Fibroblast of the conjunctiva (primary cell): ENCODE results near the gene SPINT1.

Experiments used
- DNase-seq: peaks from one replicate; pipeline ENCODE4 v3.0.0-alpha.2; 2010; ENCODE audit warnings: low read depth

SPINT1 gene

DNA sequence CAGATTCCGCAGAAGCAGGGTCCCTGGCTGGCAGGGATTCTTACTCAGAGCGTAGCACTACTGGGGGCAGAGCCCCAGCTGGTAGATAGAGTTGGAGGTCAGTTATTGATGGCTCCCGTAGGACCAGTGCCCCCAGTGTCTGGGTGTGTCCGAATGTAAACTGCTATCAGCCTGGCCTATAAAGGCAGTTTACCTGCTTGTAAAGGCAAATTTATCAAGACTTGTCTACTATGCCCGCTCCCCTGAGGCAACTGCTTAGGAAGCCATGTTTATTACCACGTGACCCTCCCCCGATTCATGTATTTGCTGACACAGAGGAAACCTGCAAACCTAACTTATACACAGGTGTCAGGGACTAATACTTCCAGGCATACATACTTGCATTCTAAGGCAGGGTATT lies 14.7 kb upstream of the SPINT1 start:
- no peak for DNase-seq

DNA sequence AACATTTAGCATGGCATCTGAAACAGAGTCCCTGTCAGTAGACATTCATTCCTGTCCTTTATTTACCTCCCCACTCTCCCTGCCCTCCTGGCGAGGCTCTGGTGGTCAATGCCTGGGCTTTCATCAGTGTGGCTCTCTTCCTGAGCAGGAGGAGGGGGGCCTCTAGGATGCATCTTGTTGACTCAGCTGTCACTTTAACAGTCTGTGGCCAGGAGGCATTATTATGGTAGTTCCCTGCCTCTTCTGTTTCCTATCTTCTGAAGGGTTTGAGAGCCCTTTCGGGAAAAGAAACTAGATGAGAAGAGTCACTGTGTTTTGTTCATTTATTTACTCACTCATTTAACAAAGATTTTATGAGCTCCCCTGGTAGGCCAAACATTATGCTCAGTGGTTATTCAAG lies 13.0 kb upstream of the SPINT1 start:
- no peak for DNase-seq

GRCh38 chr15:40831861-40832260 lies 12.0 kb upstream of the SPINT1 start:
- no peak for DNase-seq

GRCh38 chr15:40832903-40833302 lies 10.9 kb upstream of the SPINT1 start:
- no peak for DNase-seq

- DNase-seq: no peak
Measured at GRCh38 chr15:40836020-40836419, 7.8 kb upstream of the SPINT1 start.

DNA sequence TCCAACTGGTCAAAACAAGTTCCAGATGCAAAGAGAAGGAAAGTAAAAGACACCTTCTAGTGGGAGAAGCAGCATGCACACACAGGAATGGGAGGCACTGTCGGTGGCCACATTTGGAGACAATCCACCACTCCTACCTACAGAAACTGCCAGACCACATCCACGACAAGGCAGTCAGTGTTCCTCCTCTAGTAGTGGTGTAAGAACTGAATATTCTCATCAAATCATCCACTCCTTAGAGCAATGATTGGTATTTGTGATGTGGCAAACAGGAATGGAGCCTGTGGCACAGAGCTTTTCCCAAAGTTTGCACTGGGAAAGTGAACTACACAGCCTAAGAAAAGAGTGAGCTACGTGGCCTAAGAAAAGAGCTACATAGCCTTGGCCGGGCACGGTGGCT lies 5.1 kb upstream of the SPINT1 start:
- no peak for DNase-seq

DNA sequence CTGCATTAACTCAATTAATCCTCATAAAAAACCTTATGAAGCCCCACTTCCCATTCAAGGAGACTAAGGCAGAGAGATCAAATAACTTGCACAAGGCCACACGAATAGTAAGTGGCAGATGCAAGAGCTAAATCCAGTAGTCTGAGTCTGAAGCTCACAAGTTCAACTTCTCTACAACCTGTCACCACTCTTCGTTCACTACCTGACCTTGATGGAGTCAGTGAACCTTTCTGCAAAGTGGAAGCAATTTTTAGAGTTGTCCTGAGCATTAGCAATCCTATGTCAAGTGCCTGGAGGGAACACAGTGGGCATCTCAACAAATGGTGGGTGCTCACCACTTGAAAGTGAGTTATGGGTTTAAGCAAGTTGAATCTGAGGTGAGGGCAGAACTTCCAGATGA lies 2.1 kb upstream of the SPINT1 start:
- DNase-seq: no peak

DNA sequence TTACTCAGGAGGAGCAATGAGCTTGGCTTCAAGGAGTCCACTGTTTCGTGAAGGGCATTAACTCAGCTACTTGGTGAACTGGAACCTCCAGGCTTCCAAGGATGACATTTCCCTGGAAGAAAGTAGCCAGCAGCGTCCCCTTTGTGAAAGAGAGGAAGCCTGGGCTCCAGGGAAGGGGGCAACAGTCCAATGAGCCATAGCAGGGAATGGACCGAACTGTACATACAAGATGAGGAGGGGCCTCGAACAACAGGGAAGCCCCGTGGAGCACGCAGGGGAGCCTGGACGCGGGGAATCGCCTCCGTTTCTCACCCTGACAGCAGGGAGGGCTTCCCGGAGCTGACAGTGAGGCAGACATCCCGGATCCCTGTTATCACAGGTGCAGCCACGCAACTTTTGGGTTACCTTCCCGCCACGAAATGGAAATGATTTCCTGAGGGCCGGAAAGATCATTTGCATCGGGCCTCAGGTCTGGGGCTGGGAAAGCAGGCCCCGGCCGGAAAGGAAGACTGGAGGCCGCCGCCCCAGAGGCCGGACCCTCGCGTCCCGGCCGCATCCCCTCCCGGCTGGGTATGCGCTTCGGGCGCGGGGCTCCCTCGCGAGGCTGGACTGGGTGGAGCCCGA lies 475 bp upstream of the SPINT1 start:
- no peak for DNase-seq

- DNase-seq: no peak
Measured at GRCh38 chr15:40844696-40845030, 815 bp downstream of the SPINT1 start.

DNA sequence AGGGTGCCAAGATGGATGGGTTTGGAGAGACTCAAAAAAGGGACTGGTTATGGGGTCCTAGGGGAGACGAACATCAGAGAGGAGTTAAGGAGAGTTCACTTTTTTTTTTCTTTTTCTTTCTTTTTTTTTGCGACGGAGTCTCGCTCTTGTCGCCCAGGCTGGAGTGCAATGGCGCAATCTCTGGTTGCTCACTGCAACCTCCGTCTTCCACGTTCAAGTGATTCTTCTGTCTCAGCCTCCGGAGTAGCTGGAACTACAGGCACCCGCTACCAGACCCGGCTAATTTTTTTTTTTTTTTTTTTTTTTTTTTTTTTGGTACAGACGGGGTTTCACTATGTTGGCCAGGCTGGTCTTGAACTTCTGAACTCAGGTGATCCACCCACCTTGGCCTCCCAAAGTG lies 1.2 kb downstream of the SPINT1 start:
- no peak for DNase-seq

- DNase-seq: no peak
Measured at GRCh38 chr15:40845511-40846284, 1.9 kb downstream of the SPINT1 start.

DNA sequence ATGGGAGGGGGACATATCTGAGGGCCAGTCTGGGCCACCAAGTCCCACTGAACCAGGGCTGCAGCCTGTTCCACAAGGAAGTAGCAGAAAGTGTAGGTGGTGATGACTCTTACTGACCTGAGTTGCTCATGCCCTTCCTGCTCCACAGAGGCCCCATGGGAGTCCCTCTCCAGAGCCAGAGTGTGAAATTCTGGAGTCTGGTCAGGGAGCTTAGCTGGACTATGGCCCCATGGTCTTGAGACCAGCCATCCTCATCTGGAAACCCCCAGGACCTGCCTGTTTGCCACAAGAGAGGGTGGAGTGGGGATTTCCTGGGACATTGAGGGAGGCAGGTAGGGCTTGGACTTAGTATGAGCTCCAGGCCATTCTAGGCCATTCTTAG lies 3.0 kb downstream of the SPINT1 start:
- DNase-seq: no peak

- no peak for DNase-seq
Measured at GRCh38 chr15:40847223-40847961, 3.5 kb downstream of the SPINT1 start.

GRCh38 chr15:40850576-40851112 lies 6.8 kb downstream of the SPINT1 start:
- DNase-seq: no peak

DNA sequence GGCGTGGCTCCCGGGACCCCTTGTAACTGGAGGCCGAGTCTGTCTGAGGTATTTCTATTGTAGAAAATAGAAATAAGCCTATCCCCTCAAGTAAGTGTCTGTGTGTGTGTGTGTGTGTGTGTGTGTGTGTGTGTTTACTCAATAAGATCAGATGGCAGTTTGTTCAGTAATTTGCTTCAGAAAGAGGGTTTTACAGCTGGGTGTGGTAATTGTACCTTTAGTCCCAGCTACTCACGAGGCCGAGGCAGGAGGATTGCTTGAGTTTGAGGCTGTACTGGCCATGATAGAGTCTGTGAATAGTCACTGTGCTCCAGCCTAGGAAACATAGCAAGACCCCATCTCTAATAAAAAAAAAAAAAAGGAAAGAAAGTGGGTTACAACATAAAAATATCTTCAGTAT lies 8.7 kb downstream of the SPINT1 start:
- DNase-seq: no peak

DNA sequence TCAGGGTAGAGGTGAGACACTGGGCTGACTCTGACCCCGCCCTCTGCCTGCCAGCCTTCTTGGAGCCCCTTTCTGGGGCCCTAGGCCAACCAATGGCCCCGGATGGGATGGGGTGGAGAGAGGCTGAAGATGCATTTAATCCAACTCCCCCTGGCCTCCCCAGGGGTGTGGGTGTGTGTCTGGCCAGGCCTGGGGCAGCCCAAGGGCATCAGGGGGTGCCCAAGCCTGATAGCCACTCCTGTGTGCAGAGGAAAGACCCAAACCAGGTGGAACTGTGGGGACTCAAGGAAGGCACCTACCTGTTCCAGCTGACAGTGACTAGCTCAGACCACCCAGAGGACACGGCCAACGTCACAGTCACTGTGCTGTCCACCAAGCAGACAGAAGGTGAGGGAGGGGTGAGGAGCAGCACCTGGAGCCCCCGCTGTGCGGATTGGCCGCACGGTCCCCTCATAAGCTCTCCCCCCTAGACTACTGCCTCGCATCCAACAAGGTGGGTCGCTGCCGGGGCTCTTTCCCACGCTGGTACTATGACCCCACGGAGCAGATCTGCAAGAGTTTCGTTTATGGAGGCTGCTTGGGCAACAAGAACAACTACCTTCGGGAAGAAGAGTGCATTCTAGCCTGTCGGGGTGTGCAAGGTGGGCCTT lies 9.5 kb downstream of the SPINT1 start:
- DNase-seq: no peak

- DNase-seq: no peak
Measured at GRCh38 chr15:40854161-40854560, 10.3 kb downstream of the SPINT1 start.

DNA sequence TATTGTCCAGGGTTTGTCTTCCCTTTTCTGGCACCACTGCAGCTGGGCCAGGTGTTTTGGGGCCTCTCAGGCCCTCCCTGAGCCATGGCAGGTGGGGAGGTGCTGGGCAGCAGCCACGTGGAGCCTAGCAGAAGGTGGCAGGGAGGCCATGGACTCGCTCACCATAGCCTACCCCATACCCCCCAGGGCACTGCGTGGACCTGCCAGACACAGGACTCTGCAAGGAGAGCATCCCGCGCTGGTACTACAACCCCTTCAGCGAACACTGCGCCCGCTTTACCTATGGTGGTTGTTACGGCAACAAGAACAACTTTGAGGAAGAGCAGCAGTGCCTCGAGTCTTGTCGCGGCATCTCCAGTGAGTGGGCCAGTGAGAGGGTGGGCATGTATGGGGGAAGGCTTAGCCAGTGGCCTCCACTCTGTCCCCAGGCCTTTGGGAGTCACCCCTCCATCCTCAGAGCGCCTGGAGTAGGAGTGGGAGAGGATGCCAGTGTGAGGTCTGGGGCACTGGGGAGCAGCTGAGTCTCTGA lies 11.9 kb downstream of the SPINT1 start:
- DNase-seq: no peak

- DNase-seq: no peak
Measured at GRCh38 chr15:40856746-40857145, 12.9 kb downstream of the SPINT1 start.

DNA sequence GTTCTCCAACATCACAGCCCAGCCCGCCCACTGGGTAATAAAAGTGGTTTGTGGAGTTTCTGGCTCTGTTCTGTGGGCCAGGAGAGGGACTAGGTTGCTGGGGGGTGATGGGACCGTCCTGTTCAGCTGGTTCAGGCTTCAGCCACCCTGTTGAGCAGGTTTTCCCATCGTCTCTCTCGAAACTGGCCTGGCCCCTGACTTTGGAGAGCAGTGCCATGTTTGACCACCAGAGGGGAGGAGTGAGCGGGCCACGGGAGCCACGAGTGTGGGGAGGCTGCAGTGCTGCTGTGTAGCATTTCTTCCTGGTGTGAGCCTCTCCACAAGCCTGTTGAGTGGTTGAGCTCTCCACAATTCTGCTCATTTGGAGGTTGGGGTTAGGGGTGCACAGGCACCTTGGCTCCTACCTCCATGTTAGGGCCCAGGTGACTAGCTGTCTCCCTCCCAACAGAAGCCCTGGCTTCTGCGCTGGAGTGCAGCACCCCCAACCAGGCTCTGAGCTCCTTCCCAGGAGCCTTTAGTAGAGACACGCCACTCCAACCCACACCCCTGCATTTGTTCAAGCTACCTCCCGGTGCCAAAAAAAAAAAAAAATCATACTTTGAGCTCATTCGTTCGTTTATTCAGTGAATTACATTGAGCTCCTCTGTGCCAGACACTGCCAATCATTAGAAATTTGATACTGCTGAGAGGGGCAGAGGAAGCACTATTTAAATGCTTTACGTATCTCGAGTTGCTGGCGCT lies 13.9 kb downstream of the SPINT1 start:
- peak; percentile 21 for DNase-seq

- DNase-seq: no peak
Measured at GRCh38 chr15:40858706-40859105, 14.9 kb downstream of the SPINT1 start.
